ENCODE results near the gene PCDHB1.
"Not testable (repeated sequence)": the region's sequence is repeated elsewhere in the genome, so short reads cannot be mapped to it uniquely, and the experiment has no call there.

PCDHB1 gene

DNA sequence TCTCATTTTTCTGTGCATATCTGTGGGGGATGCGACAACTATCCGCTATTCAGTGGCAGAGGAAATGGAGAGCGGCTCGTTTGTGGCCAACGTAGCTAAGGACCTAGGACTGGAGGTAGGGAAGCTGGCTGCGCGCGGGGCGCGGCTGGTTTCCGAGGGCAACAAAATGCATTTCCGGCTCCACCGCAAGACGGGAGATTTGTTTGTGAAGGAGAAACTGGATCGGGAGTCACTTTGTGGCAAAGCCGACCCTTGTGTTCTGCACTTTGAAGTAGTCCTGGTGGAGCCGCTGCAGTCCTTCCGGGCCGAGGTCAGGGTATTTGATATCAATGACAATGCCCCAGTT lies 320 bp downstream of the PCDHB1 start:
- Histone ChIP-seq H3K27me3 (ENCODE audit: control insufficient read depth in 1 of 2, insufficient read depth in 2 of 2, low read length in 2 of 2) (no peaks in the 10 kb centered on the region), H3K36me3 (ENCODE audit: control insufficient read depth in 1 of 2, insufficient read depth in 2 of 2, low read length in 2 of 2) (no peaks in the 10 kb centered on the region), H3K9ac (ENCODE audit: low read depth in 1 of 2, low read length in 2 of 2) (no peak overlapping the region), H3K4me3 (ENCODE audit: low read depth in 1 of 2, low read length in 2 of 2) (peak overlapping the region; percentile 41 to 57), H3K4me1 (ENCODE audit: control insufficient read depth in 1 of 2, insufficient read depth in 2 of 2, low read length in 2 of 2) (no peaks in the 10 kb centered on the region), H3K27ac (ENCODE audit: low read depth, low read length) (no peak overlapping the region), H3K9me3 (ENCODE audit: control insufficient read depth in 1 of 2, low read length in 2 of 2) (peaks cover 0 to 5% of the 10 kb centered on the region in 2 donors)

DNA sequence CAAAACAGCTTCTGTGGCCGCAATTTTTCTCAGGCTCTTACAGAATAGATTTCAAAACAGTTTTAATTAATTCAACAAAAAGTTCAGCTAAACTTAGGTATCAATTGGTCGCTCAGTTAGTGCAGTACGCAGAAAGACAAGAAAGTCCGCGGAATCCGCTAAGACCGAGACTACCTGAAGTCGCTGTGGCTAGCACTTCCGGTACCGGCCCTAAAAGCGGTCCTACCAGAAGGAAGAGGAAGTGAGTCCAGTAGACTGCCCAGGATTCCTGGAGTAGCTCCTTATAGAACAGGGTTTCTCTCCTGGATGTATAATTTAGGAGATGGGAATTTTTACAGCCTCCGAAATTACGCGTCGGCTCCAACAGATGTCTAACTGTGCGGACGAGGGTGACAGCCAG lies 26.7 kb downstream of the PCDHB1 start:
- Histone ChIP-seq H3K4me3 (ENCODE audit: low read depth in 1 of 2, low read length in 2 of 2) (peak overlapping the region in 1 of 2 donors; percentile 15), H3K36me3 (ENCODE audit: control insufficient read depth in 1 of 2, insufficient read depth in 2 of 2, low read length in 2 of 2) (no peaks in the 10 kb centered on the region), H3K27me3 (ENCODE audit: control insufficient read depth in 1 of 2, insufficient read depth in 2 of 2, low read length in 2 of 2) (no peaks in the 10 kb centered on the region), H3K9me3 (ENCODE audit: control insufficient read depth in 1 of 2, low read length in 2 of 2) (peaks cover 0 to 4% of the 10 kb centered on the region in 2 donors), H3K9ac (ENCODE audit: low read depth in 1 of 2, low read length in 2 of 2) (no peak overlapping the region), H3K27ac (ENCODE audit: low read depth, low read length) (no peak overlapping the region), H3K4me1 (ENCODE audit: control insufficient read depth in 1 of 2, insufficient read depth in 2 of 2, low read length in 2 of 2) (no peaks in the 10 kb centered on the region)

DNA sequence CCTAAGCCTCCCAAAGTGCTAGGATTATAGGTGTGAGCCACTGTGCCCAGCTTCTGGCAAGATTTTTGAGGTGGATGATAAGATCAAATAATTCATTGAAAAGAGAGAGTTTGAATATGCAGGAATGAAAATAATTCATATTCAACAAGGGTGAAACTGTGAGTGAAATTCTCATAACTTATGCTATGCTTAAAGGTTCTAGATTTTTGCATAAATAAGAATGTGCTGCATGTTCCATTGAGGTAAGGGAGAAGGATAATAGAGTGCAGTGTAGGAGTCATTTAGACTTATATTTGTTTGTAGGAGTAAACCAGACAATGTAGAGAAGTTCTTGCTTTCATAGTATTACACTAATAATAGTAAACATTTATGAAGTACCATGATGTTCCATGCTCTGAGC lies 31.1 kb downstream of the PCDHB1 start:
- H3K4me3 ChIP-seq (ENCODE audit: low read depth in 1 of 2, low read length in 2 of 2), result no peak overlapping the region
- H3K9ac ChIP-seq (ENCODE audit: low read depth in 1 of 2, low read length in 2 of 2), result no peak overlapping the region
- no peak overlapping the region for H3K27ac ChIP-seq (ENCODE audit: low read depth, low read length)
- H3K9me3 ChIP-seq (ENCODE audit: control insufficient read depth in 1 of 2, low read length in 2 of 2), result peaks cover 0 to 2% of the 10 kb centered on the region in 2 donors
- H3K27me3 ChIP-seq (ENCODE audit: control insufficient read depth in 1 of 2, insufficient read depth in 2 of 2, low read length in 2 of 2), result no peaks in the 10 kb centered on the region
- no peaks in the 10 kb centered on the region for H3K36me3 ChIP-seq (ENCODE audit: control insufficient read depth in 1 of 2, insufficient read depth in 2 of 2, low read length in 2 of 2)
- no peaks in the 10 kb centered on the region for H3K4me1 ChIP-seq (ENCODE audit: control insufficient read depth in 1 of 2, insufficient read depth in 2 of 2, low read length in 2 of 2)

DNA sequence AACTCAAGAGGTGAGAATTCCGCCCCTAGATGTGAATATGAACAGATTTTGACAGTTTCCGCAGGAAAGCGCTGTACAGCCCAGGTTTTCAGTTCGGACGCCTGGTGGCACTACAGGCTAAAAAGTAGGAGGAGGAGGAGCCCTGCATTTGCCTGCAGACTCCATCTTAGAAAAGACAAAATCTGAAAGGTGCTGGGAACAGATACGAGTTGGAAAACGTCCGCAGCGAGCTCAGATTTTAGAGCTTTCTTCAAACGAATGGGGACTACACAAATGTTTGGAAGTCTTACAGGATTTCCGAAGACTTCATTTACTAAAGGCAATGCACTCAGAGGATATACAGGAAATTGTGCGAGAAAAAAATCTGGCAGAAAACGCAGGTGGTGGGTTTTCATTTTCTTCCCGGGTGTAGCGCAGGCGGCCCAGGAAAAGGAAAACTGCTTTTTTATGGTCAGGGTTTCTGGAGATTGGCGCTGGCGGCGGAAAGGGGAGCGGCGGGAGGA lies 33.4 kb downstream of the PCDHB1 start:
- H3K9ac ChIP-seq (ENCODE audit: low read depth in 1 of 2, low read length in 2 of 2), result no peak overlapping the region
- peaks cover 0 to 6% of the 10 kb centered on the region in 2 donors for H3K9me3 ChIP-seq (ENCODE audit: control insufficient read depth in 1 of 2, low read length in 2 of 2)
- H3K4me3 ChIP-seq (ENCODE audit: low read depth in 1 of 2, low read length in 2 of 2), result peak overlapping the region in 1 of 2 donors; percentile 48
- no peaks in the 10 kb centered on the region for H3K27me3 ChIP-seq (ENCODE audit: control insufficient read depth in 1 of 2, insufficient read depth in 2 of 2, low read length in 2 of 2)
- H3K4me1 ChIP-seq (ENCODE audit: control insufficient read depth in 1 of 2, insufficient read depth in 2 of 2, low read length in 2 of 2), result no peaks in the 10 kb centered on the region
- no peaks in the 10 kb centered on the region for H3K36me3 ChIP-seq (ENCODE audit: control insufficient read depth in 1 of 2, insufficient read depth in 2 of 2, low read length in 2 of 2)
- H3K27ac ChIP-seq (ENCODE audit: low read depth, low read length), result no peak overlapping the region

DNA sequence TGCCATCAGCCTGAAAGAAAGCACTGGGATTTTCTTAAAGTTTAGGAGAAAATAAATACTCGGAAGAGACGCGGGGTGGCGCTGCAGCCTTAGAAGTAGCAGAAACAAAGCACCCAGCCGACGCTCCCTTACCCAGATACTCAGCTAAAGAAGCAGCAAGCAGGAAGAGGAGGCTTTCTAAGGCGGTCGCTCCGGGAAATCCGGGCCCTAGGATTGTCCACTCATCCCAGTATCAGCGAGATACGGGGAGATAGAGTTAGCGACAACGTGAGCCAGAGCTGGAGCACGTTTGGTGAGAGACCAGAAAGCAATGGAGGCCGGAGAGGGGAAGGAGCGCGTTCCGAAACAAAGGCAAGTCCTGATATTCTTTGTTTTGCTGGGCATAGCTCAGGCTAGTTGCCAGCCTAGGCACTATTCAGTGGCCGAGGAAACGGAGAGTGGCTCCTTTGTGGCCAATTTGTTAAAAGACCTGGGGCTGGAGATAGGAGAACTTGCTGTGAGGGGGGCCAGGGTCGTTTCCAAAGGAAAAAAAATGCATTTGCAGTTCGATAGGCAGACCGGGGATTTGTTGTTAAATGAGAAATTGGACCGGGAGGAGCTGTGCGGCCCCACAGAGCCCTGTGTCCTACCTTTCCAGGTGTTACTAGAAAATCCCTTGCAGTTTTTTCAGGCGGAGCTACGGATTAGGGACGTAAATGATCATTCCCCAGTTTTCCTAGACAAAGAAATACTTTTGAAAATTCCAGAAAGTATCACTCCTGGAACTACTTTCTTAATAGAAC lies 43.5 kb downstream of the PCDHB1 start, which contains the start of gene PCDHB2:
PCDHB2 (plus strand) TSS at position 135 of the 782 bp plus-strand sequence; CDS start at position 311, 176 bp downstream.
- no peaks in the 10 kb centered on the region for H3K27me3 ChIP-seq (ENCODE audit: control insufficient read depth in 1 of 2, insufficient read depth in 2 of 2, low read length in 2 of 2)
- no peaks in the 10 kb centered on the region for H3K36me3 ChIP-seq (ENCODE audit: control insufficient read depth in 1 of 2, insufficient read depth in 2 of 2, low read length in 2 of 2)
- no peak within 1 kb of the TSS for H3K27ac ChIP-seq (ENCODE audit: low read depth, low read length)
- H3K4me1 ChIP-seq (ENCODE audit: control insufficient read depth in 1 of 2, insufficient read depth in 2 of 2, low read length in 2 of 2), result no peaks in the 10 kb centered on the region
- H3K9ac ChIP-seq (ENCODE audit: low read depth in 1 of 2, low read length in 2 of 2), result no peak within 1 kb of the TSS
- peaks cover 13 to 15% of the 10 kb centered on the region in 2 donors for H3K9me3 ChIP-seq (ENCODE audit: control insufficient read depth in 1 of 2, low read length in 2 of 2)
- peak within 1 kb of the TSS in 1 of 2 donors; percentile 38 for H3K4me3 ChIP-seq (ENCODE audit: low read depth in 1 of 2, low read length in 2 of 2)

DNA sequence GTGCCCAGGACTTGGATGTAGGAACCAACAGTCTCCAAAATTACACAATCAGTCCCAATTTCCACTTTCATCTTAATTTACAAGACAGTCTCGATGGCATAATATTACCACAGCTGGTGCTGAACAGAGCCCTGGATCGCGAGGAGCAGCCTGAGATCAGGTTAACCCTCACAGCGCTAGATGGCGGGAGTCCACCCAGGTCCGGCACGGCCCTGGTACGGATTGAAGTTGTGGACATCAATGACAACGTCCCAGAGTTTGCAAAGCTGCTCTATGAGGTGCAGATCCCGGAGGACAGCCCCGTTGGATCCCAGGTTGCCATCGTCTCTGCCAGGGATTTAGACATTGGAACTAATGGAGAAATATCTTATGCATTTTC lies 44.1 kb downstream of the PCDHB1 start:
- peaks cover 16 to 20% of the 10 kb centered on the region in 2 donors for H3K9me3 ChIP-seq (ENCODE audit: control insufficient read depth in 1 of 2, low read length in 2 of 2)
- no peaks in the 10 kb centered on the region for H3K4me1 ChIP-seq (ENCODE audit: control insufficient read depth in 1 of 2, insufficient read depth in 2 of 2, low read length in 2 of 2)
- H3K36me3 ChIP-seq (ENCODE audit: control insufficient read depth in 1 of 2, insufficient read depth in 2 of 2, low read length in 2 of 2), result no peaks in the 10 kb centered on the region
- no peak overlapping the region for H3K4me3 ChIP-seq (ENCODE audit: low read depth in 1 of 2, low read length in 2 of 2)
- no peak overlapping the region for H3K9ac ChIP-seq (ENCODE audit: low read depth in 1 of 2, low read length in 2 of 2)
- no peaks in the 10 kb centered on the region for H3K27me3 ChIP-seq (ENCODE audit: control insufficient read depth in 1 of 2, insufficient read depth in 2 of 2, low read length in 2 of 2)
- no peak overlapping the region for H3K27ac ChIP-seq (ENCODE audit: low read depth, low read length)

DNA sequence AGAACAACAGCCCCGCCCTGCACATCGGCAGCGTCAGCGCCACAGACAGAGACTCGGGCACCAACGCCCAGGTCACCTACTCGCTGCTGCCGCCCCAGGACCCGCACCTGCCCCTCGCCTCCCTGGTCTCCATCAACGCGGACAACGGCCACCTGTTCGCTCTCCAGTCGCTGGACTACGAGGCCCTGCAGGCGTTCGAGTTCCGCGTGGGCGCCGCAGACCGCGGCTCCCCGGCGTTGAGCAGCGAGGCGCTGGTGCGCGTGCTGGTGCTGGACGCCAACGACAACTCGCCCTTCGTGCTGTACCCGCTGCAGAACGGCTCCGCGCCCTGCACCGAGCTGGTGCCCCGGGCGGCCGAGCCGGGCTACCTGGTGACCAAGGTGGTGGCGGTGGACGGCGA lies 45.0 kb downstream of the PCDHB1 start:
- not testable (repeated sequence) for H3K36me3 ChIP-seq (ENCODE audit: control insufficient read depth in 1 of 2, insufficient read depth in 2 of 2, low read length in 2 of 2); H3K27ac ChIP-seq (ENCODE audit: low read depth, low read length); H3K4me3 ChIP-seq (ENCODE audit: low read depth in 1 of 2, low read length in 2 of 2); H3K27me3 ChIP-seq (ENCODE audit: control insufficient read depth in 1 of 2, insufficient read depth in 2 of 2, low read length in 2 of 2); H3K9ac ChIP-seq (ENCODE audit: low read depth in 1 of 2, low read length in 2 of 2); H3K4me1 ChIP-seq (ENCODE audit: control insufficient read depth in 1 of 2, insufficient read depth in 2 of 2, low read length in 2 of 2)
- peaks cover 23 to 29% of the 10 kb centered on the region in 2 donors for H3K9me3 ChIP-seq (ENCODE audit: control insufficient read depth in 1 of 2, low read length in 2 of 2)

DNA sequence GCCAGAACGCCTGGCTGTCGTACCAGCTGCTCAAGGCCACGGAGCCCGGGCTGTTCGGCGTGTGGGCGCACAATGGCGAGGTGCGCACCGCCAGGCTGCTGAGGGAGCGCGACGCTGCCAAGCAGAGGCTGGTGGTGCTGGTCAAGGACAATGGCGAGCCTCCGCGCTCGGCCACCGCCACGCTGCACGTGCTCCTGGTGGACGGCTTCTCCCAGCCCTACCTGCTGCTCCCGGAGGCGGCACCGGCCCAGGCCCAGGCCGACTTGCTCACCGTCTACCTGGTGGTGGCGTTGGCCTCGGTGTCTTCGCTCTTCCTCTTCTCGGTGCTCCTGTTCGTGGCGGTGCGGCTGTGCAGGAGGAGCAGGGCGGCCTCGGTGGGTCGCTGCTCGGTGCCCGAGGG lies 45.4 kb downstream of the PCDHB1 start:
- H3K4me1 ChIP-seq (ENCODE audit: control insufficient read depth in 1 of 2, insufficient read depth in 2 of 2, low read length in 2 of 2); H3K27ac ChIP-seq (ENCODE audit: low read depth, low read length); H3K9ac ChIP-seq (ENCODE audit: low read depth in 1 of 2, low read length in 2 of 2); H3K4me3 ChIP-seq (ENCODE audit: low read depth in 1 of 2, low read length in 2 of 2); H3K27me3 ChIP-seq (ENCODE audit: control insufficient read depth in 1 of 2, insufficient read depth in 2 of 2, low read length in 2 of 2); H3K36me3 ChIP-seq (ENCODE audit: control insufficient read depth in 1 of 2, insufficient read depth in 2 of 2, low read length in 2 of 2): not testable (repeated sequence)
- peaks cover 27 to 33% of the 10 kb centered on the region in 2 donors for H3K9me3 ChIP-seq (ENCODE audit: control insufficient read depth in 1 of 2, low read length in 2 of 2)

DNA sequence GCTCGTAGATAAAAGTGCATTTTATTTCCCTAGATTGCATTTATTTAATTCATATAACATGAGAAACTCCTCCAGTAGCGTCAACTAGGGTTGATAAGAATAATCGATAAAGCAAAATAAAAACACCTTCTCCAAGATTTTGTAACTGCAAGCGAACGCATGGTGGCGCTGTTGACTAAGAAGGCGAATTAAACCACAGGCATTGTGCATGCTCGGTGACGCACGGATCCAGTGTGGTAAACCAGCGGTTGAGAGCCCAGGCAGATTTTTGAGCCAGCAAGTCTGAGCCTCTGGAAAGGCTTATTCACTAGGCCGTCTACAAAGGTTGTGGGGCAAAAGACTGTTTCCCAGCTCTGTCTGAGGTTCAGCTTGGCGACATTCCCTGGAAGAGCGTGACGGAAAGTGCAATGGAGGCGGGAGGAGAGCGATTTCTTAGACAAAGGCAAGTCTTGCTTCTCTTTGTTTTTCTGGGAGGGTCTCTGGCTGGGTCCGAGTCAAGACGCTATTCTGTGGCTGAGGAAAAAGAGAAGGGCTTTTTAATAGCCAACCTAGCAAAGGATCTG lies 49.1 kb downstream of the PCDHB1 start, which contains the start of gene PCDHB3:
PCDHB3 (plus strand) TSS at position 231 of the 563 bp plus-strand sequence; CDS start at position 408, 177 bp downstream.
- Histone ChIP-seq H3K27me3 (ENCODE audit: control insufficient read depth in 1 of 2, insufficient read depth in 2 of 2, low read length in 2 of 2) (no peaks in the 10 kb centered on the region), H3K27ac (ENCODE audit: low read depth, low read length) (no peak within 1 kb of the TSS), H3K4me1 (ENCODE audit: control insufficient read depth in 1 of 2, insufficient read depth in 2 of 2, low read length in 2 of 2) (no peaks in the 10 kb centered on the region), H3K4me3 (ENCODE audit: low read depth in 1 of 2, low read length in 2 of 2) (peak within 1 kb of the TSS; percentile 22 to 43), H3K36me3 (ENCODE audit: control insufficient read depth in 1 of 2, insufficient read depth in 2 of 2, low read length in 2 of 2) (no peaks in the 10 kb centered on the region), H3K9ac (ENCODE audit: low read depth in 1 of 2, low read length in 2 of 2) (no peak within 1 kb of the TSS), H3K9me3 (ENCODE audit: control insufficient read depth in 1 of 2, low read length in 2 of 2) (peaks cover 22 to 27% of the 10 kb centered on the region in 2 donors)

DNA sequence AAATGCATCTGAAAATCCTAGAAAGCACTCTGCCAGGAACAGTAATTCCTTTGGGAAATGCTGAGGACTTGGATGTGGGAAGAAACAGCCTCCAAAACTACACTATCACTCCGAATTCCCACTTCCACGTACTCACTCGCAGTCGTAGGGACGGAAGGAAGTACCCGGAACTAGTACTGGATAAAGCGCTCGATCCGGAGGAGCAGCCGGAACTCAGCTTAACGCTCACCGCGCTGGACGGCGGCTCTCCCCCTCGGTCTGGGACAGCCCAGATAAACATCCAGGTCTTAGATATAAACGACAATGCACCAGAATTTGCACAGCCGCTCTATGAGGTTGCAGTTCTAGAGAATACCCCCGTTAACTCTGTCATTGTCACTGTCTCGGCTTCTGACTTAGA lies 49.9 kb downstream of the PCDHB1 start:
- H3K27ac ChIP-seq (ENCODE audit: low read depth, low read length), result no peak overlapping the region
- no peaks in the 10 kb centered on the region for H3K27me3 ChIP-seq (ENCODE audit: control insufficient read depth in 1 of 2, insufficient read depth in 2 of 2, low read length in 2 of 2)
- no peaks in the 10 kb centered on the region for H3K4me1 ChIP-seq (ENCODE audit: control insufficient read depth in 1 of 2, insufficient read depth in 2 of 2, low read length in 2 of 2)
- H3K9me3 ChIP-seq (ENCODE audit: control insufficient read depth in 1 of 2, low read length in 2 of 2), result peaks cover 18 to 20% of the 10 kb centered on the region in 2 donors
- no peak overlapping the region for H3K9ac ChIP-seq (ENCODE audit: low read depth in 1 of 2, low read length in 2 of 2)
- no peak overlapping the region for H3K4me3 ChIP-seq (ENCODE audit: low read depth in 1 of 2, low read length in 2 of 2)
- no peaks in the 10 kb centered on the region for H3K36me3 ChIP-seq (ENCODE audit: control insufficient read depth in 1 of 2, insufficient read depth in 2 of 2, low read length in 2 of 2)
